Erythroblast (primary cell): Measurements from ENCODE around the gene ELOVL5.
"Not testable (repeated sequence)": the region's sequence is repeated elsewhere in the genome, so short reads cannot be mapped to it uniquely, and the experiment has no call there.

Experiments
- DNase-seq, 2 experiments: peaks; one replicate each; lab custom pipeline; 2025; lab: John Stamatoyannopoulos, UW
- GATA1 ChIP-seq: IDR thresholded peaks from 2 replicates; pipeline ENCODE4 v1.6.1; 2011; ENCODE audit warnings: low read depth, mild to moderate bottlenecking, control low read depth, low read length, moderate library complexity
- POLR2A ChIP-seq: IDR thresholded peaks from 2 replicates; pipeline ENCODE4 v1.6.1; 2011; ENCODE audit warnings: mild to moderate bottlenecking, low read length

Gene ELOVL5, protein sequence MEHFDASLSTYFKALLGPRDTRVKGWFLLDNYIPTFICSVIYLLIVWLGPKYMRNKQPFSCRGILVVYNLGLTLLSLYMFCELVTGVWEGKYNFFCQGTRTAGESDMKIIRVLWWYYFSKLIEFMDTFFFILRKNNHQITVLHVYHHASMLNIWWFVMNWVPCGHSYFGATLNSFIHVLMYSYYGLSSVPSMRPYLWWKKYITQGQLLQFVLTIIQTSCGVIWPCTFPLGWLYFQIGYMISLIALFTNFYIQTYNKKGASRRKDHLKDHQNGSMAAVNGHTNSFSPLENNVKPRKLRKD

DNA sequence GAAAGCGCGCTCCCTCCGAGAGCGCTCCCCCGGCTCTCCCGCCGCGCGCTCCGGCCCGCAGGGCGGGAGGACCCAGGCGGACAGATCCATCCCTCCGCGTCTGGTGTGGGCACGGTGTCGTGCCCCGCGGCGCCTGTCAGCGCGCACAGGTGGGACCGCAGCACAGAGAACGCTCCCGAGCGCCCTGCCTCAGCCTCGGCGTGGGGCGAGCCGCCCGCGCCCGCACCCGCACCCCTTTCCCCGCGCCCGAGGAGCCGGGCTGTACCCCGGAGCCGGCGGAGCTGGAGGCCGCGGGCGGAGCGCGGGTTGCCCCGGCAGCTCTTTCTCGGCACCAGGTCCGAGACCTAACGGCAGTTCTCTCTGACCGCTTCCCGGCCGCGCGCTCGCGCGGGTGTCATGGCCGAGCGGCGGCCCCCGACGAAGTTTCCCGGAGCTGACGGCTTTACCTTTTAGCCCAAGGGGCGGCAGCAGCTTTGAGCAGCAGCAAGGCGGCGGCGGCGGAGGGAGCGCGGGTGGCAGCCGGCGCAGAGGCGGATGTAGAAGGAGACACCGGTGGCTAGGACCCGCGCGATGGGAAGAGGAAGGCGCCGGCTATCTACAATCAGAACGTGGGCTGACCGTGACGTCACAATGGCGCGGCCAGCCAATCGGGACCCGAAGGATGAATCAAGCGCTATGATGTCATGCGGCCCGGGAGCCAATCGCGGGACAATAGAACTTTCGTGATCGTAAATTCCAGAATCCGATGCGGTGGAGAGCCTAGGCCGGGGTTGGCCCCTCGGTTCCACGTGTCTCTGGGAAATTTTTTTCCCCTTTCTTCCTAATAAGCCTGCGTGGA lies at the start of gene ELOVL5:
TSS of gene ELOVL5 (minus strand) at position 580 of the 838 bp plus-strand sequence. CDS start 53,251 bp downstream, outside the sequence.
- peak; percentile 96 to 97 for DNase-seq
- TF ChIP-seq POLR2A (peak; percentile 91), GATA1 (no peak)

DNA sequence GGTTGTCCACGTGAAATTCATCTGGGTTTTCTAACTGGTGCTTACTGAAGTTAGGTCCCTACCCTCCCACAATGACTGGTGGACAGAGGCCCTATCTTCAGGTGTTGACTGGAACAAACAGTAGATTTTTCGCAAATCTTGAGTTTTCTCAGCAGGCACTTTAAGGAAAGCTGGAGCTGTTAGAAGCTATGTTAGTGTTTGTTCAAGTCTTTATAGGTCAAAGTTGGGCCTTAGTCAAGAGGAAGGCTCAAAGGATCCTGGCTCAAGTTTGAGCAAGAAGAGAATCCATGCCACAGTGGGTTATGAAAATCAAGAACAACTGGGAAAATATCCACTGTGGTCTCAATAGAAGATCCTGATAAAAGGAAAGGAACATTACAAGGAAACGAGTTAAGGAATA lies 48.5 kb upstream of the ELOVL5 start:
- no peak for TF ChIP-seq POLR2A
- TF ChIP-seq GATA1, result no peak
- DNase-seq, result no peak

DNA sequence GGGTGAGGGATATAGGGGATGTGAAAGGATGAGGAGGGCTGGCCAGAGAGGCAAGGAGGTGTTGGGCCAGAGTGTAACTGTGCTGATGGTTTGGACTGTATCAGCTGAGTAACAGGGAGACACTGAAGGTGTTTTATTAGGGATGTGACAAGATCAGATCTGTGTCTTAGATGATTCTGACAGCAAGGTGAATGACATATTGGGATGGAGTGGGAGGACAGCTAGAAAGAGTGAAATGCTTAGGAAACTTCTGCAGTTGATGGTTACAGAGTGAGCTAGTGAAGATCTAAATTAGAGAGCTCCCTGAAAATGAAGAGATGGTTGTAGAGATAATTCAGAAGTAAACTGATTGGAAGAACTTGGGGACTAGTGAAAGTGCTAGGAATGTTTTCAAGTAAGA lies 47.2 kb upstream of the ELOVL5 start:
- TF ChIP-seq POLR2A (no peak), GATA1 (no peak)

DNA sequence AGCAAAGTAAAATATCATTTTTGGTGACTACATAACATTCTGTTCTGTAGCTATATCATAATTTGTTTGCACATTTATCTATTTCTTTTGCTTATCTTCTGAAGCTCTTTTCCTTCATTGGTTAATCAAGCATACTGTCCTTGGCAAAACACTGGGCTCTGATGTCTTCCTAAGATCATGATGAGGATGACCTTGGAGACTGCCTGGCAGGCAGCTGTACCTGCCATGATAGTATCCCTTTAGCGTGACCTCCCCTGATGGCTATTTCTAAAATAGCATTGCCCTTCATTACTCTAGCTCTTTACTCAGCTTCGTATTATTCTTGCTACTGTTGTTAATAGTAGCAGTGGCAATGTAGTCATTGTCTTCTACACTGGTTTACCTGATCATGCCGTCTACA lies 46.0 kb upstream of the ELOVL5 start:
- TF ChIP-seq POLR2A (no peak), GATA1 (no peak)
- DNase-seq, result no peak

More for the DNA sequence above, 47.2 kb upstream of the ELOVL5 start:
- no peak for DNase-seq

DNA sequence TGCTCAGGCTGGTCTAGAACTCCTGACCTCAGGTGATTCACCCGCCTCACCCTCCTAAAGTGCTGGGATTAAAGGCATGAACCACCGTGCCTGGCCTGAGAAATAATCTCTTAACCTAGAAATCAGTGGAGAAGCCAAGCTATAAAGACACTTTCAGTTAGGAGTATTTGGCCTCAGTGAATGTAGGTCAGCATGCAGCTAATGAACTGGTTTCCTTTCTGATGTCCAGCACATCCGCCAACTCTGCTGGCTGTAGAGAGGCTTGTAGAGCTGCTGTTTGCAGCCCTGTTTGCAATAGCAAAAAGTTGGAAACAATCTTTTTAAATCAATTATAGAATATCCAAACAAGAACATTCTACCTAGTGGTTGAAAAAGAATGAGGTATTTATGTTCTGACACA lies 42.4 kb upstream of the ELOVL5 start:
- TF ChIP-seq GATA1 (no peak), POLR2A (no peak)
- DNase-seq, result no peak

DNA sequence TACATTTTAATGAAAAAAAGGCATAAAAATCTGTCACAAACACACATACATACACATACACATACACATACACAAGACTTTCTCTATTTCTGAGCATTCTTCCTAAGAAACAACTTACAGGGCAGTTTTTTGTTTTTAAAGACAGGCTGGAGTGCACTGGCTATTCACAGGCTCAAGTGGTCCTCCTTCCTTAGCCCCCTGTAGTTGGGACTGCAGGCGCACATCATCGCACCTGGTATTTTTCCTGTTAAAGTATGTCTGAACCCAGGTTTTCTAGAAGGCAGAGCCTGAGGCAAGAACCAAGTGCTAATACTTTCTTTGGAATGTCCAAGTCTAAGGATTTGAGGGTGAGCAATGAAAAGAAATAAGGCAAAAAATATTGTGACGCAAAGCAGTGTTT lies 41.3 kb upstream of the ELOVL5 start:
- no peak for DNase-seq
- TF ChIP-seq POLR2A (no peak), GATA1 (no peak)

DNA sequence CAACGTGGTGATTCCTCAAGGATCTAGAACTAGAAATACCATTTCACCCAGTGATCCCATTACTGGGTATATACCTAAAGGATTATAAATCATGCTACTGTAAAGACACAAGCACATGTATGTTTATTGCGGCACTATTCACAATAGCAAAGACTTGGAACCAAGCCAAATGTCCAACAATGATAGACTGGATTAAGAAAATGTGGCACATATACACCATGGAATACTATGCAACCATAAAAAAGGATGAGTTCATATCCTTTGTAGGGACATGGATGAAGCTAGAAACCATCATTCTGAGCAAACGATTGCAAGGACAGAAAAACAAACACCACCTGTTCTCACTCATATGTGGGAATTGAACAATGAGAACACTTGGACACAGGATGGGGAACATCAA lies 39.9 kb upstream of the ELOVL5 start:
- DNase-seq, result not testable (repeated sequence)

DNA sequence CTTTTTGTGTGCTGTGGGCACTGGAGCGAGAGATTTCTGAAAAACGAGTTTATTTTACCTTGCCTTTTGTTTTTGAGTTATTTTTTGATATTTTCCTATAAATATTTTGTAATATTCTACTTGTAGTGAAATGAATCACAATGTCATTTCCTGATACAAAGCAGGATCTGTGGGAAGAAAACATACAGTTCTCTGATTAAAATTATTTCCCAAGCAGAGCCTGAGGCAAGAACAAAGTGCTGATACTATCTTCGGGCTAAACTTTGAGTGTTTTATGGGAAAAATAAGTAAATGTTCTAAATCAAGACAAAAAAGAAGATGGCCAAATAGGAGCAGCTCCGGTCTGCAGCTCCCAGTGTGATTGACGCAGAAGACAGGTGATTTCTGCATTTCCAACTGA lies 33.7 kb upstream of the ELOVL5 start:
- TF ChIP-seq POLR2A (no peak), GATA1 (no peak)
- no peak for DNase-seq

DNA sequence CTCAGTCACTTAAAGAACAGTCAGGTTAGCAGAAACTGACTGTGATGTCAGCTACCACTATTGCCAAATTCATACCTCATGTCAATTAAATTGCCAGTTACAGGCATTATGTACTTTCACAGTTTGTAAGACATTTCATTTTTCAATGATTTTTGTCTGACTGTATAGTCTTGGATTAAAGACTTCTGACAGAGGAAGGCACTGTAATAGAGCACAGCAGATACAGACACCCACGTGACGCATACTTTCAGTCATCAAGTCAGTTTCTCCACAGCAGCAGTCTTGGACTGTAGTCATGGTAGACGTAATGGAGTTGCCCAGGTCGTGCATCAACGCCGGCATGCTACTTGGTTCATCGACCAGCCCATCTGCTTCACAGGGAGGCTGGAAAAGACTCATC lies 29.5 kb upstream of the ELOVL5 start:
- TF ChIP-seq GATA1, result no peak
- TF ChIP-seq POLR2A, result no peak
- DNase-seq, result no peak

DNA sequence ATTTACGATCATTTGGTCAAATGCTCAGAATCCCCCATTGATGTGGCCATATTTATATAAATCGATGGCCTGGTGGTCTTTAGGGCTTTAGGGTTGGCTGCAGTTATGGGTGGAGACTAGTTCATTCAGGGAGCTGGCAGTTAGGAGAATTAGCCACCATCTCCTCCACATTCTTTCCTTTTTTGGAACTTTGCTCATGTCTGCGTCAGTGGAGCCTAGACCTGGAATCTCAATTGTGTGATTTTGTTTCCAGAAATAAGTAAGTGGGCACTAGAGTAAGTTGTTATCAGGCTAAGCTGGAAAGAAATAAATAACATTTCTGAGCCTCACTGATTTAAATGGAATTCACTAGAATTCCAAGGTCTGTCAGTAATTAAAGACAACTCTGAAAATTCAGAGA lies 29.0 kb upstream of the ELOVL5 start:
- DNase-seq, result no peak
- no peak for TF ChIP-seq POLR2A
- no peak for TF ChIP-seq GATA1

DNA sequence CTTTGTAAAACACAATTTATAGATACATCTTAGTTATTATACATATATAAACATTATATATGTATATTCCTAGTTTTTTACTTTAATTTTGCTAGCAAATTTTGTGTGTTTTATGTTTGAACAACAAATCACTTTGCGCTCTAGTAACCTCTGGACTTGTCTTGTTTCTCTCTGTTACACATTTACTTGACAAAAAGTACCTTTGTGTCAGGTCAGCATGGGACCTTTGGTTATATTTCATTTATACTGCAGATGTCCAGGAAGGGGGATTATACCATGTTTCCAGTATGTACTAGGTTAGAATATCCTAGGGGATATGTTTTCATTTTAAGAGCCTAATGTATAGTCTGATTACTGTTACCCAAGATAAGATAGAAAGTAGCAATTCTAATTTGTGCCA lies 28.5 kb upstream of the ELOVL5 start:
- TF ChIP-seq GATA1 (no peak), POLR2A (no peak)
- DNase-seq, result no peak

DNA sequence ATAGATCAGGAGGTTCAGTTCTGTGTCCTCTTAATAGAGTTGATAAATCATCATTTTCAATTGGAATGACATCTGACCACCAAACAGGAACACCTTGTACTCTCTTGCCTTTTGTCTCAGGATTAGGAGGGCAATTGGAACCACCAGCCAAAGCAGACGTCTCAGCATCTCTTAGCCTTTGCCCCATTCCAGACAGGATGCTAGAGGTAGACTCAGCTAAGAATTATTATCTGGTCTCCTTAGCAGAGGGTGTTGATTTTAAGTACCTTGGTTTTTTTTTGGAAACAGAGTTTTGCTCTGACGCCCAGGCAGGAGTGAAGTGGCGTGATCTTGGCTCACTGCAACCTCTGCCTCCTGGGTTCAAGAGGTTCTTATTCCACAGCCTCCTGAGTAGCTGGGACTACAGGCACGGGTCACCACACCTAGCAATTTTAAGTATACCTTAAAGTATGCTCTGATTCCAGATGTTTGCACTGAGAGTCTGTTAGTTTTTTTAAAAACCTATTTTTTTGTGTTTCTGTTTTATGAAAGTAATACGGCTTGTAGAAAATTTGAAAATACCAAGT lies 28.0 kb upstream of the ELOVL5 start:
- TF ChIP-seq POLR2A, result no peak
- TF ChIP-seq GATA1, result no peak
- no peak for DNase-seq

DNA sequence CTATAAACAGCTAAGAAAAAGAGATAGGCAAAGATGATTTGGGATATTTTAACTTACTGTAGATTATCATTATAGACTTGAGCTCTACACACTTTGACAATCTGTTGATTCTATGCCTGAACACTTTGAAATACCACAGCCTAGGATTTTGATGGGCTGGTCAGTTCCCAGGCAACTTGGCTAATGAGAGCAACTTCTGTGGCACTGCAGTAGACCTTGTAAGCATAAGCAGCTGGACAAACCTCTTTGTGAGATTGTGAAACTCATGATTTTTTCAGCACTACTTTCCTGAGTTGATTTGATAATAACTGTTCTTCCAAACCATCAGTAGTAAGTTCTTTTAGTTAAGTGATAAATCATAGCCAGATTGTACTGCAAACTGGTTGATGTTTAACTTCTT lies 27.1 kb upstream of the ELOVL5 start:
- TF ChIP-seq GATA1, result no peak
- no peak for TF ChIP-seq POLR2A

DNA sequence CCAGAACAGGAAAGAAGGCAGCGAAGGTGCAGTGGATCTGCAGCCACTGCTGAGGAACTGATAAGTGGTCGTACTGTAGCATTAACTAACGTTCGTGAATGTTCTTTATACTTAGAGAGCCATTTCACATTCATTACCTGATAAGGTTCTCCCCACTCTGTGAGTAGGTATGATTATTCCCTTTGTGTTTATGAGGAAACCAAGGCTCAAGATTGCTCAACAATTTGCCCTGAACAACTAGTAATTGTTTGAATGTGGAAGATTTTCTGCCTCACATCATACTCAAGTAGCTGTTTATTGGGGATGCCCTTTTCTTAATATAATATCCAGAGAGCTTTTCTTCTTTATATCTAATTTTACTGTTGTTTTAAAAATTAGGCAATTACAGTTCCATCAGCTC lies 24.9 kb upstream of the ELOVL5 start:
- TF ChIP-seq GATA1, result no peak
- TF ChIP-seq POLR2A, result no peak
- no peak for DNase-seq

More for the DNA sequence above, 27.1 kb upstream of the ELOVL5 start:
- DNase-seq, result no peak
